ENCODE results near the gene SLC37A2. TPM values are rescaled to one million over a fixed set of nuclear protein-coding genes. Genes with fewer than 3 reads are reported as not detected.

SLC37A2 gene
- total and polyA plus RNA-seq, 2 donors (not counting 3 experiments of a cell fraction or from before 2014, with no cell fraction given): 1.1 to 1.7 TPM

- intact Hi-C loops (cut with micrococcal nuclease): no loop called here
- no peak overlapping the region for H2AFZ ChIP-seq (ENCODE audit: low read depth, low read length)
Measured at GRCh38 chr11:125079878-125080530, 16.9 kb downstream of the SLC37A2 start.

GRCh38 chr11:125080531-125080911 lies 17.4 kb downstream of the SLC37A2 start:
- TF ChIP-seq CTCF (IDR thresholded peaks at IDR 0.05; ENCODE audit: extremely low read depth in 1 of 2, insufficient read depth in 1 of 2, low read depth in 1 of 2, low read length in 2 of 2) (no peak), JUN (IDR thresholded peaks at IDR 0.05; ENCODE audit: borderline replicate concordance, insufficient read depth, insufficient read length, low read depth) (no peak), FOS (IDR thresholded peaks at IDR 0.05; ENCODE audit: borderline replicate concordance, insufficient read depth, low read length) (no peak), POLR2AphosphoS5 (IDR thresholded peaks at IDR 0.05; ENCODE audit: insufficient read depth, low read depth, low read length) (no peak), MYC (IDR thresholded peaks at IDR 0.05; ENCODE audit: low read depth, low read length) (no peak), GATA2 (IDR thresholded peaks at IDR 0.05; ENCODE audit: insufficient read depth, insufficient read length, low read depth, low read length) (no peak), EZH2 (IDR thresholded peaks at IDR 0.05; ENCODE audit: borderline replicate concordance, low read depth, low read length, severe bottlenecking) (no peak), MAX (IDR thresholded peaks at IDR 0.05; ENCODE audit: insufficient read depth, insufficient read length) (no peak), POLR2A (IDR thresholded peaks at IDR 0.05; ENCODE audit: low read depth, low read length) (no peak)
- H3K27me3 ChIP-seq (ENCODE audit: control insufficient read depth in 2 of 2, insufficient read depth in 2 of 2, low read length in 2 of 2): no peaks in the 10 kb centered on the region
- peaks cover 12% of the 10 kb centered on the region for H3K4me1 ChIP-seq (ENCODE audit: control insufficient read depth, extremely low read depth, insufficient read depth, low read length)
- H3K9me1 ChIP-seq (replicated peaks; ENCODE audit: control insufficient read depth, extremely low read depth, insufficient read depth, low read length): no peaks in the 10 kb centered on the region
- no peak for DNase-seq (ENCODE audit: low read depth, low spot score)
- H2AFZ ChIP-seq (ENCODE audit: low read depth, low read length): no peak overlapping the region
- intact Hi-C loops (cut with micrococcal nuclease): no loop called here
- no peak overlapping the region for H3K9ac ChIP-seq (replicated peaks; ENCODE audit: extremely low read depth, insufficient read depth, low read length)
- H3K4me3 ChIP-seq (replicated peaks in 1 of 3; ENCODE audit: insufficient read depth in 1 of 3, low read depth in 1 of 3, low read length in 3 of 3): no peak overlapping the region
- ChIA-PET CTCF (interaction anchor here (1.0 to 1.8 kb wide), 2 partner anchors 11 kb away, joined by 4 to 5 read pairs; no protein-coding TSS in a partner anchor), POLR2A (no interaction called here)
- H3K36me3 ChIP-seq (ENCODE audit: control insufficient read depth in 2 of 2, extremely low read depth in 1 of 2, insufficient read depth in 2 of 2, low read length in 2 of 2): no peaks in the 10 kb centered on the region
- no peak overlapping the region for H3K4me2 ChIP-seq (ENCODE audit: insufficient read depth, low read length)
- H3K27ac ChIP-seq (ENCODE audit: insufficient read depth, low read depth, low read length): no peak overlapping the region
- BruUV-seq (replicated peaks): no TSS peak
- no peak for FAIRE-seq
- dilution Hi-C loops (cut with MboI; ENCODE audit: extremely low pct_ligation_motif_present, low sequenced_read_pairs): no loop called here
- H4K20me1 ChIP-seq (replicated peaks; ENCODE audit: control insufficient read depth, extremely low read depth, insufficient read depth, low read length): no peaks in the 10 kb centered on the region
- H3K9me3 ChIP-seq (replicated peaks; ENCODE audit: control insufficient read depth, insufficient read depth, low read length): no peaks in the 10 kb centered on the region
- no peaks in the 10 kb centered on the region for H3K79me2 ChIP-seq (ENCODE audit: control insufficient read depth, insufficient read depth, low read length)

More at GRCh38 chr11:125079878-125080530, 16.9 kb downstream of the SLC37A2 start:
- no peaks in the 10 kb centered on the region for H3K9me1 ChIP-seq (replicated peaks; ENCODE audit: control insufficient read depth, extremely low read depth, insufficient read depth, low read length)
- H3K9ac ChIP-seq (replicated peaks; ENCODE audit: extremely low read depth, insufficient read depth, low read length): no peak overlapping the region
- H3K27ac ChIP-seq (ENCODE audit: insufficient read depth, low read depth, low read length): no peak overlapping the region
- no peaks in the 10 kb centered on the region for H4K20me1 ChIP-seq (replicated peaks; ENCODE audit: control insufficient read depth, extremely low read depth, insufficient read depth, low read length)
- no peak overlapping the region for H3K4me3 ChIP-seq (replicated peaks in 1 of 3; ENCODE audit: insufficient read depth in 1 of 3, low read depth in 1 of 3, low read length in 3 of 3)
- TF ChIP-seq FOS (IDR thresholded peaks at IDR 0.05; ENCODE audit: borderline replicate concordance, insufficient read depth, low read length) (no peak), POLR2AphosphoS5 (IDR thresholded peaks at IDR 0.05; ENCODE audit: insufficient read depth, low read depth, low read length) (no peak), MAX (IDR thresholded peaks at IDR 0.05; ENCODE audit: insufficient read depth, insufficient read length) (no peak), MYC (IDR thresholded peaks at IDR 0.05; ENCODE audit: low read depth, low read length) (no peak), GATA2 (IDR thresholded peaks at IDR 0.05; ENCODE audit: insufficient read depth, insufficient read length, low read depth, low read length) (no peak)
- H3K36me3 ChIP-seq (ENCODE audit: control insufficient read depth in 2 of 2, extremely low read depth in 1 of 2, insufficient read depth in 2 of 2, low read length in 2 of 2): no peaks in the 10 kb centered on the region
- dilution Hi-C loops (cut with MboI; ENCODE audit: extremely low pct_ligation_motif_present, low sequenced_read_pairs): no loop called here
- no peak for FAIRE-seq
- ChIA-PET POLR2A (no interaction called here), CTCF (interaction anchor here (1.0 to 1.4 kb wide), 2 partner anchors 11 to 62 kb away, joined by 3 to 5 read pairs; no protein-coding TSS in a partner anchor)
- peaks cover 12% of the 10 kb centered on the region for H3K4me1 ChIP-seq (ENCODE audit: control insufficient read depth, extremely low read depth, insufficient read depth, low read length)
- DNase-seq (ENCODE audit: low read depth, low spot score): no peak
- no peaks in the 10 kb centered on the region for H3K79me2 ChIP-seq (ENCODE audit: control insufficient read depth, insufficient read depth, low read length)
- no peak overlapping the region for H3K4me2 ChIP-seq (ENCODE audit: insufficient read depth, low read length)
- no peaks in the 10 kb centered on the region for H3K9me3 ChIP-seq (replicated peaks; ENCODE audit: control insufficient read depth, insufficient read depth, low read length)
- no peaks in the 10 kb centered on the region for H3K27me3 ChIP-seq (ENCODE audit: control insufficient read depth in 2 of 2, insufficient read depth in 2 of 2, low read length in 2 of 2)
- BruUV-seq (replicated peaks): no TSS peak

Measured in endothelial cell of umbilical vein (primary cell).